ENCODE measurements around the gene CITED1.
"Not testable (repeated sequence)": the region's sequence is repeated elsewhere in the genome, so short reads cannot be mapped to it uniquely, and the experiment has no call there.

The CITED1 gene

GRCh38 chrX:72305286-72306084, at the start of gene CITED1:
CITED1 (minus strand) TSS chrX:72305914; CDS start chrX:72302869, 3,045 bp downstream.
- no peak for DNase-seq (ENCODE audit: low read depth)

GRCh38 chrX:72352786-72353185, 47.1 kb upstream of the CITED1 start:
- DNase-seq (ENCODE audit: low read depth), result no peak

- no peak for DNase-seq (ENCODE audit: low read depth)
Measured at GRCh38 chrX:72351606-72352334, 46.1 kb upstream of the CITED1 start.

- no peak for DNase-seq (ENCODE audit: low read depth)
Measured at GRCh38 chrX:72349190-72349589, 43.5 kb upstream of the CITED1 start.

GRCh38 chrX:72348247-72348979, 42.7 kb upstream of the CITED1 start:
- no peak for DNase-seq (ENCODE audit: low read depth)

- DNase-seq (ENCODE audit: low read depth), result no peak
Measured at GRCh38 chrX:72347366-72347765, 41.7 kb upstream of the CITED1 start.

- DNase-seq (ENCODE audit: low read depth), result no peak
Measured at GRCh38 chrX:72346302-72346949, 40.7 kb upstream of the CITED1 start.

GRCh38 chrX:72340626-72341025, 34.9 kb upstream of the CITED1 start:
- no peak for DNase-seq (ENCODE audit: low read depth)

- DNase-seq (ENCODE audit: low read depth), result no peak
Measured at GRCh38 chrX:72340041-72340440, 34.3 kb upstream of the CITED1 start.

GRCh38 chrX:72330131-72330530, 24.4 kb upstream of the CITED1 start:
- no peak for DNase-seq (ENCODE audit: low read depth)

- no peak for DNase-seq (ENCODE audit: low read depth)
Measured at GRCh38 chrX:72326605-72327300, 21.0 kb upstream of the CITED1 start.

- DNase-seq (ENCODE audit: low read depth), result not testable (repeated sequence)
Measured at GRCh38 chrX:72319651-72320050, 13.9 kb upstream of the CITED1 start.

GRCh38 chrX:72317139-72317538, 11.4 kb upstream of the CITED1 start:
- DNase-seq (ENCODE audit: low read depth), result no peak

GRCh38 chrX:72316408-72317110, 10.8 kb upstream of the CITED1 start:
- DNase-seq (ENCODE audit: low read depth), result no peak

- DNase-seq (ENCODE audit: low read depth), result no peak
Measured at GRCh38 chrX:72314881-72315280, 9.2 kb upstream of the CITED1 start.

GRCh38 chrX:72313707-72314641, 8.3 kb upstream of the CITED1 start:
- no peak for DNase-seq (ENCODE audit: low read depth)

GRCh38 chrX:72312311-72312940, 6.7 kb upstream of the CITED1 start:
- no peak for DNase-seq (ENCODE audit: low read depth)

- DNase-seq (ENCODE audit: low read depth), result no peak
Measured at GRCh38 chrX:72309297-72310071, 3.8 kb upstream of the CITED1 start.
